SK-N-SH (cell line): ENCODE measurements around the gene KLF15.

Experiments
- CHD2 ChIP-seq: fragments of 150-350 bp; IDR thresholded peaks from 2 replicates; pipeline ENCODE4 v1.6.1; 2018; ENCODE audit warnings: low read length; ENCODE audit not compliant: partially characterized antibody
- CTCF ChIP-seq: fragments of 200-600 bp; sonication (generic); IDR thresholded peaks from 2 replicates; pipeline ENCODE4 v1.6.1; 2017; ENCODE audit warnings: antibody characterized with exemption, mild to moderate bottlenecking, moderate library complexity
- EZH2phosphoT487 ChIP-seq: fragments of 200-600 bp; sonication (generic); IDR thresholded peaks from 2 replicates; pipeline ENCODE4 v1.6.1; 2017; ENCODE audit warnings: low read depth, mixed run types, mild to moderate bottlenecking, antibody characterized with exemption, moderate library complexity, borderline replicate concordance
- FOSL2 ChIP-seq: IDR thresholded peaks from 2 replicates; pipeline ENCODE4 v1.4.0; 2012; ENCODE audit warnings: low read depth, mild to moderate bottlenecking, moderate library complexity, borderline replicate concordance
- FOXM1 ChIP-seq: IDR thresholded peaks from 2 replicates; pipeline ENCODE4 v1.4.0; 2012; ENCODE audit warnings: low read depth, mild to moderate bottlenecking
- SIN3A ChIP-seq: IDR thresholded peaks from 2 replicates; pipeline ENCODE4 v1.6.1; 2012; ENCODE audit warnings: low read depth, mild to moderate bottlenecking, low read length, moderate library complexity, borderline replicate concordance
- TAF1 ChIP-seq: IDR thresholded peaks from 2 replicates; pipeline ENCODE4 v1.6.1; 2012; ENCODE audit warnings: low read depth, mild to moderate bottlenecking, low read length, moderate library complexity, borderline replicate concordance
- YY1 ChIP-seq: IDR thresholded peaks from 2 replicates; pipeline ENCODE4 v1.4.0; 2012; ENCODE audit warnings: low read depth, mild to moderate bottlenecking

- TF ChIP-seq CTCF (no peak), YY1 (no peak), FOXM1 (no peak), EZH2phosphoT487 (no peak), TAF1 (no peak), SIN3A (no peak), CHD2 (no peak), FOSL2 (no peak)
Measured at GRCh38 chr3:126306397-126306796, 50.8 kb downstream of the KLF15 start.
